ENCODE results near the gene LSAMP. TPM values are rescaled to one million over a fixed set of nuclear protein-coding genes. Genes with fewer than 3 reads are reported as not detected.

The LSAMP gene
- total and polyA plus RNA-seq, 3 donors from 2014 or later = 3.1 to 10.3 (median 9.1) TPM

GRCh38 chr3:115968871-115969270, 476.4 kb downstream of the LSAMP start:
- WGBS, 2 donors = 91 to 97% methylated on average over 4 of the region's 4 CpGs
- Histone ChIP-seq H3K4me1 (no peaks in the 10 kb centered on the region), H3K36me3 (ENCODE audit: low read depth, missing control alignments) (no peaks in the 10 kb centered on the region), H3K4me3 (no peak overlapping the region), H3K9me3 (no peaks in the 10 kb centered on the region), H3K27ac (no peak overlapping the region), H3K27me3 (no peaks in the 10 kb centered on the region)
- TF ChIP-seq POLR2A (IDR thresholded peaks at IDR 0.05) = no peak
- TF ChIP-seq, protein P1, sequence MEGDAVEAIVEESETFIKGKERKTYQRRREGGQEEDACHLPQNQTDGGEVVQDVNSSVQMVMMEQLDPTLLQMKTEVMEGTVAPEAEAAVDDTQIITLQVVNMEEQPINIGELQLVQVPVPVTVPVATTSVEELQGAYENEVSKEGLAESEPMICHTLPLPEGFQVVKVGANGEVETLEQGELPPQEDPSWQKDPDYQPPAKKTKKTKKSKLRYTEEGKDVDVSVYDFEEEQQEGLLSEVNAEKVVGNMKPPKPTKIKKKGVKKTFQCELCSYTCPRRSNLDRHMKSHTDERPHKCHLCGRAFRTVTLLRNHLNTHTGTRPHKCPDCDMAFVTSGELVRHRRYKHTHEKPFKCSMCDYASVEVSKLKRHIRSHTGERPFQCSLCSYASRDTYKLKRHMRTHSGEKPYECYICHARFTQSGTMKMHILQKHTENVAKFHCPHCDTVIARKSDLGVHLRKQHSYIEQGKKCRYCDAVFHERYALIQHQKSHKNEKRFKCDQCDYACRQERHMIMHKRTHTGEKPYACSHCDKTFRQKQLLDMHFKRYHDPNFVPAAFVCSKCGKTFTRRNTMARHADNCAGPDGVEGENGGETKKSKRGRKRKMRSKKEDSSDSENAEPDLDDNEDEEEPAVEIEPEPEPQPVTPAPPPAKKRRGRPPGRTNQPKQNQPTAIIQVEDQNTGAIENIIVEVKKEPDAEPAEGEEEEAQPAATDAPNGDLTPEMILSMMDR (IDR thresholded peaks at IDR 0.05) = no peak
- no peak for DNase-seq
- intact Hi-C loops (cut with DNase I; ENCODE audit: low total_unique reads) = no loop called here

DNA sequence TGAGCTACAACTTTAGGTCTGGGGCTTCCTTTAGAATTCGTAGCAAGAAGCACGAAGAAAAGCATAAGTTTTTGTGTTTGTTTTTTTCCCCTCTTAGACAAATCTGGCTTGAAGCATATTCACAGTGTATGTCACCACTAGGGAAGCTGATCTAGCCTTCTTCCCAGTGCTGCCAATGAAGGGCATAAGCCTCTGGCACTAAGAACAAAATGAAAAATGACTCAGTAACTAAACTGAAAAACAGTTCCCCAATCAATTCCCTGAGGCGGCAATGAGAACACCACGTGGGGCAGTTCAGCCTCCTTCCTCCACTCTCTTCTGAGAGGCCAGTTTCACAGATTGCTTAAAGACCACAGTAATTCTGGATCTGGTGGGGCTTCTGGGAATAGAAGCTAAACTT, 483.9 kb downstream of the LSAMP start:
- DNase-seq = no peak
- no peaks in the 10 kb centered on the region for H3K4me1 ChIP-seq
- H3K9me3 ChIP-seq = no peaks in the 10 kb centered on the region
- no peaks in the 10 kb centered on the region for H3K27me3 ChIP-seq
- H3K27ac ChIP-seq = no peak overlapping the region
- WGBS, 2 donors = 56 to 70% methylated on average over 4 of the region's 4 CpGs
- TF ChIP-seq, protein P1 (IDR thresholded peaks at IDR 0.05) = no peak
- no peak for TF ChIP-seq POLR2A (IDR thresholded peaks at IDR 0.05)
- intact Hi-C loops (cut with DNase I; ENCODE audit: low total_unique reads) = no loop called here
- H3K36me3 ChIP-seq (ENCODE audit: low read depth, missing control alignments) = no peaks in the 10 kb centered on the region
- H3K4me3 ChIP-seq = no peak overlapping the region

GRCh38 chr3:115960799-115961198, 484.5 kb downstream of the LSAMP start:
- intact Hi-C loops (cut with DNase I; ENCODE audit: low total_unique reads) = no loop called here
- H3K36me3 ChIP-seq (ENCODE audit: low read depth, missing control alignments) = no peaks in the 10 kb centered on the region
- WGBS, 2 donors = 41 to 52% methylated on average over 5 of the region's 5 CpGs
- H3K4me3 ChIP-seq = no peak overlapping the region
- H3K27ac ChIP-seq = no peak overlapping the region
- H3K9me3 ChIP-seq = no peaks in the 10 kb centered on the region
- no peaks in the 10 kb centered on the region for H3K27me3 ChIP-seq
- DNase-seq = peak; percentile 79
- TF ChIP-seq, protein P1 (IDR thresholded peaks at IDR 0.05) = no peak
- no peak for TF ChIP-seq POLR2A (IDR thresholded peaks at IDR 0.05)
- H3K4me1 ChIP-seq = no peaks in the 10 kb centered on the region

GRCh38 chr3:115958526-115958925, 486.8 kb downstream of the LSAMP start:
- Histone ChIP-seq H3K36me3 (ENCODE audit: low read depth, missing control alignments) (no peaks in the 10 kb centered on the region), H3K4me1 (no peaks in the 10 kb centered on the region), H3K9me3 (no peaks in the 10 kb centered on the region), H3K27me3 (no peaks in the 10 kb centered on the region), H3K4me3 (no peak overlapping the region), H3K27ac (no peak overlapping the region)
- TF ChIP-seq, protein P1 (IDR thresholded peaks at IDR 0.05) = no peak
- no peak for TF ChIP-seq POLR2A (IDR thresholded peaks at IDR 0.05)
- no peak for DNase-seq
- WGBS, 2 donors = 92 to 93% methylated on average over 5 of the region's 5 CpGs
- intact Hi-C loops (cut with DNase I; ENCODE audit: low total_unique reads) = no loop called here

DNA sequence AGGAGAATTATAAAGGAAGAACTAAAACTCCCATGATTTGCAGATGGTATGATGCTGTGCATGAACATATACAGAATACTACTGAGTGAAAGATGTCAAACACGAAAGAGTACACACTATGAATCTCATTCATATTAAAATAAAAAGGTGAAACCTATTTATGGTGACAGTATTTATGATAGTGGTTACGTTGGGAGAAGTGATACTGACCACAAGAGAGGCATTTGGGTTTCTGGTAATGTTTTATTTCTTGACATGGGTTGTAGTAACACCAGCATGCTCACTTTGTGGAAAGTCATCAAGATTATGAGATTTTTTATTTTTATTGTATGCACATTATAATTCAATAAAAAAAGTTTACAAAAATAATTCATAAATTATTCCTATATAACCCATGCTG, 498.0 kb downstream of the LSAMP start:
- 81 to 91% methylated on average over 2 of the region's 2 CpGs for WGBS, 2 donors
- no peaks in the 10 kb centered on the region for H3K36me3 ChIP-seq (ENCODE audit: low read depth, missing control alignments)
- no peak overlapping the region for H3K4me3 ChIP-seq
- H3K4me1 ChIP-seq = no peaks in the 10 kb centered on the region
- TF ChIP-seq, protein P1 (IDR thresholded peaks at IDR 0.05) = no peak
- no peak for TF ChIP-seq POLR2A (IDR thresholded peaks at IDR 0.05)
- intact Hi-C loops (cut with DNase I; ENCODE audit: low total_unique reads) = no loop called here
- no peaks in the 10 kb centered on the region for H3K9me3 ChIP-seq
- no peaks in the 10 kb centered on the region for H3K27me3 ChIP-seq
- no peak for DNase-seq
- H3K27ac ChIP-seq = no peak overlapping the region
